Ectodermal cell (in vitro differentiated cells): ENCODE measurements around the gene PISD.
"Not testable (repeated sequence)": the region's sequence is repeated elsewhere in the genome, so short reads cannot be mapped to it uniquely, and the experiment has no call there.

Experiments used
- H3K27ac ChIP-seq: 2 replicates; pipeline ENCODE4 v1.7.0; 2013; ENCODE audit warnings: mild to moderate bottlenecking, low read depth, low read length; ENCODE audit not compliant: insufficient read depth, poor library complexity, severe bottlenecking
- H3K27me3 ChIP-seq: 2 replicates; pipeline ENCODE4 v1.7.0; 2013; ENCODE audit warnings: mild to moderate bottlenecking, low read length; ENCODE audit not compliant: insufficient read depth, control insufficient read depth, poor library complexity, severe bottlenecking
- H3K36me3 ChIP-seq: one replicate; pipeline ENCODE4 v1.7.0; 2013; ENCODE audit warnings: low read length; ENCODE audit not compliant: control insufficient read depth, insufficient read depth
- H3K4me1 ChIP-seq: one replicate; pipeline ENCODE4 v1.7.0; 2013; ENCODE audit warnings: low read length; ENCODE audit not compliant: control insufficient read depth, insufficient read depth
- H3K4me3 ChIP-seq: 2 replicates; pipeline ENCODE4 v1.7.0; 2013; ENCODE audit warnings: low read depth, low read length, control low read depth; ENCODE audit not compliant: insufficient read depth
- H3K9me3 ChIP-seq: 2 replicates; pipeline ENCODE4 v1.7.0; 2013; ENCODE audit warnings: mild to moderate bottlenecking, low read length, moderate library complexity; ENCODE audit not compliant: control insufficient read depth
- WGBS, 2 experiments: methylation state at CpG; one replicate each; pipeline ENCODE4 v1.1.7; 2013; ENCODE audit warnings: missing lambda C conversion rate in 2 of 2; 5-methylcytosine and 5-hydroxymethylcytosine counted together

The PISD gene

DNA sequence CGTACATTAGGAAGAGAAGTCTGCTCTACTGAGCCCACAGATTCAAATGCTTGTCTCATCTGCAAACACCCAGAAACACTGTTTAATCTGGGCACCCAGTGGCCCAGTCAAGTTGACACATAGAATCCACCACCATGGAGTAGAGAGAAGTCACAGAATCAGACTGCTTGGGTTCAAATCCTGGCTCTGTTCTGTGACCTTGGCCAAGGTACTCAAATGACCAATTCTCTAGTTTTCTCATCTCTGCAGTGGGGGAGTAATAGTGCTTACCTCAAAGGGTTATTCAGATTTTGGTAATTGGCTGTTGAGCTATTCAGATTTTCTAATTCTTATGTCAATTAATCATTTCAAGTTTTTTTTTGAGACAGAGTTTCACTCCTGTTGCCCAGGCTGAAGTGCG is 71.9 kb downstream of the PISD start:
- not testable (repeated sequence) for H3K27me3 ChIP-seq, H3K27ac ChIP-seq, H3K4me3 ChIP-seq, H3K4me1 ChIP-seq, H3K9me3 ChIP-seq
- no CpG with 5 or more reads among the region's 2 CpGs for WGBS, 2 experiments
- peaks cover 16% of the 10 kb centered on the region for H3K36me3 ChIP-seq

DNA sequence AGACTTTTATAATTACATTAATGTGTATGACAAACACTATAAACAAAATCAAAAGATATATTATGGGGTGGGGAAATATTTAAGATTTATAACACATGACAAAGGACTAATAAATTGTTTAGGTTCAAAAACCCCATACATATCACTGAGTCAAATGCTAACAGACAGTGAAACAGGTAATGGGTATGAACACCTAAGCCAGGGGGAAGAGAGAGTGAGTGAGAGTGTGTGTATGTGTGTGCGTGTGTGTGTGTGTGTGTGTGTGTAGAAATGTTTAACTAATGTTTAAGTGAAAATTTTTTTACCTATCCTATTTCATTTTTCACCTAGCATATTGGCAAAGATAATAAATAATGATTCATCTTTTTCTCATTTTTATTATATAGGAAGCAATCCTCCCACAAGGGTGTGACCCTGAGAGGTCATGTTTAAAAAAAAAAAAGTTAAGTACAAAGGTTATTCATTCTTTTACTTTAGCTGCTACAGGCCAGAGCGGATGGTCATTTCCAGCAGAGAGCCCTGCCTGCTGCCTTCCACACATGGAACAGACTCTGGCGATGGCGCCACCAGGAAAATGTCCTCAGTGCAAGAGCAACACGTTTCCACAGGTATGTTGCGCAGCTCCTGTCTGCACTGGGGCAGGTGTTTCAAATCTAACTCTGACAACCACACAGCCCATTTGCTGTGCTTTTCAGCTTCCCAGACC is 72.9 kb downstream of the PISD start:
- H3K4me3 ChIP-seq, result no peak overlapping the region
- no peaks in the 10 kb centered on the region for H3K27me3 ChIP-seq
- H3K27ac ChIP-seq, result no peak overlapping the region
- WGBS, 2 experiments, result 91 to 95% methylated on average over 5 of the region's 6 CpGs
- H3K9me3 ChIP-seq, result no peaks in the 10 kb centered on the region
- peaks cover 16% of the 10 kb centered on the region for H3K36me3 ChIP-seq
- H3K4me1 ChIP-seq, result no peaks in the 10 kb centered on the region

DNA sequence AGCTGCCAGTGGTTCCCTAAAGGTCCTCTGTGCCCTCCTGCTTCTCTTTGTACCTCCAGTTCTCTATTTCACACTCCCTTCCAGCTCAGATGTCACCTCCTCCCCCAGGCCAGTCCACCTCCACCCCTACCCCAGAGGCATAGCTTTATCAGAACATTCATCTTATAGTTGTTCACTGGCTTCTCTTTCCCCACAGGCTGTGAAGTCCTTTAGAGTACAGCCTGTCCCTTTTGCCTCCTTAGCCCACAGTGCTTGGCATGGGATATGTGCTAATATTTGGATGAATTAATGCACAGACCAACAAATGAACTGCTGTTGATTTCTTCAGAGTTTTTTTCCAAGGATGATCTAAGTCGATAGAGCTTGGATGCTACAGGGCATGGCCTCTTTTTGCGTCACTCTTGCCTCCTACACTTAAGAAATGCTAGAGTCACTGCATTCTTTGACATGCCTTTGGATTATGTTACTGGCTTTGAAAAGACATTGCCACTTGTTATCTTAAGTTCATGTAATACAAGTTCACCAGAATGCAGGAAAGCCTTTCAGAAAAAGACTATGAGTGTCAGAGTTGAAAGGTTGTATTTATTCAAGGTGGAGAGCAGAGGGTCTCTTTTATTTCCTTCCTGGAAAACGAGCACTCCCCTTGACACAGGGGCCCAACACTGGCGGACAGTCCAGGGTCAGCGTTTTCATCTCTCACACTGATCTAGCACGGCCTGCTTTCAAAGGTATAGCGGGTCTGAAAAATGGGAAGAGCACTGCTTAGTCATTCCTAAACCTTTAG is 75.7 kb downstream of the PISD start:
- H3K4me3 ChIP-seq, result no peak overlapping the region
- H3K9me3 ChIP-seq, result no peaks in the 10 kb centered on the region
- no peaks in the 10 kb centered on the region for H3K27me3 ChIP-seq
- 95% methylated on average over 7 of the region's 7 CpGs for WGBS, 2 experiments
- H3K4me1 ChIP-seq, result no peaks in the 10 kb centered on the region
- no peak overlapping the region for H3K27ac ChIP-seq
- H3K36me3 ChIP-seq, result peaks cover 16% of the 10 kb centered on the region

DNA sequence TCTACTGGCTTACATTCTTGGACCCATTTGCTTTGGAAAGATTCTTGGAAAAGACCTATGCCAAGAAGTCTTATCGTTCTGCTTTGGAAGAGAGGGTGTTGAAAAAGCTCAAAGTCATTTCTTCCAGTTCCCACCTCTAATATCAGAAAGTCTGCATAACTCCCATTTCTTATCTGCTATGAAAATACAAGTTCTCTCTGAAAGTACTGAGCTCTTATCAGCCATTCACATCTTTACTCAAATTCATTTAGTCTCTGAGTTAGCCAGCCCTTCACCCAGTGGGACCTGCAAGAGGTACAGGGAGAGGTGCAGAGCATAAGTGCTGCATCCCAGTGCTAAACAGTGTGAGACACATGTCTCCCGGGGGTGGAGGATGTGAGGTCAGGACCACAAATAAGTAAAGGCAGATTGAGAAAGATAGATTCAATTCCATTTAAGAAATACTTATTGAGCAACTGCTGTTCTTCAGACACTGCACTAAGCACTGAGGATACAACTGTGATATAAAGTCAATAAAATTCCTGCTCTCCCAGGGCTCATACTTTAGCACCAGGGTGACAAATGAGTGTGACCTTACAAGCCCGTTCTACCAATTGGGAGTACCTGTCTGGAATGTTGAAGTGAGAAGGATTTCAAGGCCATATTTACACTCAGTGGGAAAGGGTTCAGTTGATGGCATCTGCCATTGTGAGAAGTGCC is 76.7 kb downstream of the PISD start:
- H3K9me3 ChIP-seq, result no peaks in the 10 kb centered on the region
- peaks cover 16% of the 10 kb centered on the region for H3K36me3 ChIP-seq
- no peaks in the 10 kb centered on the region for H3K4me1 ChIP-seq
- no peaks in the 10 kb centered on the region for H3K27me3 ChIP-seq
- no peak overlapping the region for H3K4me3 ChIP-seq
- H3K27ac ChIP-seq, result no peak overlapping the region
- WGBS, 2 experiments, result 90 to 94% methylated on average over 3 of the region's 3 CpGs

DNA sequence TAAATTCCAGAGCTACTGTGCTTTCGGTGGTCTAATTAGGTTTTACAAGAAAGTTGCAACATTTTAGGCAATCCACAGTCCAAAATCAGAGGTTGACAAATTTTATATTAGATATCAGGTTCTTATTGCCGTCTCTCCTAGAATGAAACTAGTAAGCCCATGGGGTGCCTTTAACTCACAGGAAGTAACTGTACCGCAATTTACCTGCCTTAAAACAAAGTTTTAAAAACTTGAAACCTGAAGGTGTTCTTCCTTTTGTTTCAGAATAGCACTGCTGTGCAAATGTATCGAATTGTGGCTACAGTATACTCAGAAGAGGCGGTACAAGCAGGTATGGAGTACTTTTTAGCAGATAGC is 77.2 kb downstream of the PISD start:
- 94 to 99% methylated on average over 5 of the region's 5 CpGs for WGBS, 2 experiments
- Histone ChIP-seq H3K4me1 (no peaks in the 10 kb centered on the region), H3K4me3 (no peak overlapping the region), H3K27me3 (no peaks in the 10 kb centered on the region), H3K9me3 (no peaks in the 10 kb centered on the region), H3K27ac (no peak overlapping the region), H3K36me3 (peaks cover 16% of the 10 kb centered on the region)

DNA sequence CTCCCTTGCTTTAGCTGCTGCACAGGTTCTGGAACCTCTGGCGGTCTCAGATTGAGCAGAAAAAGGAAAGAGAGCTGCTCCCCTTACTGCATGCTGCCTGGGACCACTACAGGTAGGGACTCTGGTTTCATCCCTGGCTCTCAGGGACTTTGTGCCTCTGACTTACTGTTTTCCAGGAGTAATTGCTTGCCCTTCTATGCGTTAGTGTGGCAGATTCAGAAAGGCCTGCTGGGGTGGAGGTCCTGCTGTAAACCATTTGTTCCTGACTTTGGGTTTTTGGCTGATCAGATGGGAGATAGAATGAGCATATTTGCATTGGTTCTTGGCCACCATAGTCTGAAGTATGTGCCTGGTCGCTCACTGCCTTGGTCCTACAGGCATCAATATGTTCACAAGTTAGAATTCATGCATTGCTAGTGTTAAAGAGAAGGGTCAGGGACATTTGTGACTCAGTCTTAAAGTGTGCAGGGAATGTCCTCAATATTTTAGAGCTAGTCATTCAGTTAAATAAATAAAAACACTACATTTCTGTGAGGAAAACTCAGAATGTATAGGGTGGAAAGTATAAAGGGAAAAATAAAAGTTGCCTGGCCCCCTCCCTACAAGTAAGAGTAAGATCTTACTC is 78.0 kb downstream of the PISD start:
- H3K9me3 ChIP-seq, result no peaks in the 10 kb centered on the region
- H3K36me3 ChIP-seq, result peaks cover 13% of the 10 kb centered on the region
- H3K4me1 ChIP-seq, result no peaks in the 10 kb centered on the region
- 93% methylated on average over 3 of the region's 3 CpGs for WGBS, 2 experiments
- H3K27ac ChIP-seq, result no peak overlapping the region
- no peak overlapping the region for H3K4me3 ChIP-seq
- H3K27me3 ChIP-seq, result no peaks in the 10 kb centered on the region

DNA sequence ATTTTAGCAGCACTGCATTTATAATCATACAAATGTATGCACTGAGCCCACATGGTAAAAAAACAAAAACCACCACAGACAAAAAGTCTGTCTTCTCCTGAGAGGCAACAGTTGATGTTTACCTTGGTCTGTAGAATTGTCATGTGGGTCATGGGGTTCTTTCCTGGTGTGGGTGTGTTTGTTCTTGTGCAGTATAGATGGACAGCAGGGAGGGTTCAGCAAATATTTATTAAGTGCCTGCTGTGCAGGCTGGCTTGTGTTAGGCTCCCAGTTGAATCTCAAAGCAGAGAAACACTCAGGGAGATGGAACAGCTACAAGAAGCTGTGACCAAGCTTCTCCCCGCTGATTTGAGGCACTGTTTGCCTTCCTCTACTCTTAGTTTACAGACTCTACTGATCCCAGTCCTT is 82.2 kb downstream of the PISD start:
- Histone ChIP-seq H3K36me3 (no peaks in the 10 kb centered on the region), H3K27ac (no peak overlapping the region), H3K27me3 (no peaks in the 10 kb centered on the region), H3K4me1 (no peaks in the 10 kb centered on the region), H3K9me3 (no peaks in the 10 kb centered on the region), H3K4me3 (no peak overlapping the region)
- WGBS, 2 experiments, result 90 to 91% methylated on average over 1 of the region's 1 CpG

DNA sequence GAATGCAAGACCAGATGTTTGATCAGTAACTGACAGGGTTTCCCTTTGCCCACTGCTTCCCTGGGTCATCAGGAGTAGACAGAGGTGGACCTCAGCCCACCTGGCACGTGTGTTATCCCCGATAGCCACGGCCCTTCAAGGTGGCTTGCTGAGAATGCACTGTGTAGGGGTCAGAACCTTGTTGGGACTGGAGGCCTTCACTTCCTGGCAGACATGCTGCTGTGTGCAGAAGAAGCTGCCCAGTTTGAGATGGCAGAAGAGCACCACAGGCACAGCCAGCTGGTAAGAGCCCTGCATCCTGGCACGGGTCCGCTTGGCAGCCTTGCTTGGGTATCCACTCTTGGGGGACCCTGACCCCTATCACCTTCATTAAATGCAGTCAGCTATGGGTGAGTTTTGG is 83.8 kb downstream of the PISD start:
- Histone ChIP-seq H3K27ac (no peak overlapping the region), H3K4me3 (no peak overlapping the region), H3K27me3 (no peaks in the 10 kb centered on the region), H3K36me3 (no peaks in the 10 kb centered on the region), H3K4me1 (no peaks in the 10 kb centered on the region), H3K9me3 (no peaks in the 10 kb centered on the region)
- WGBS, 2 experiments, result 95% methylated on average over 5 of the region's 5 CpGs

DNA sequence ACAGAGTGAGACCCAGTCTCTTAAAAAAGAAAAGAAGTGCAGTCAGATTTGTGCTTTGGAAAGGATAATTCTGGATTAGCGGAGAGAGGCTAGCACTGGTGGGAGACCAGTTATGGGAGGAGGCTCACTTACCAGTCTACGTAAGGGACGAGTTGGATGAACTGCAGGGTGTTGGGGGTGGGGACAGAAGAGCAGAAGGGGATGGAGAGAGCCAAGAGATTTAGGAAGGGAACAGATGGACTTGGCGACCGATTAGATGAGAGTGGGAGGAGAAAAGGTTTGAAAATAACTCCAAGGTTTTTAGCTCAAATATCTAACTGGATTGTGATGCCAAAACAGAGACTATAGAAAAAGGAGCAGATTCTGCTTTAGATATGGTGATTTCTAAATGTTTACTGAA is 84.3 kb downstream of the PISD start:
- no peaks in the 10 kb centered on the region for H3K36me3 ChIP-seq
- no peak overlapping the region for H3K27ac ChIP-seq
- 91 to 92% methylated on average over 5 of the region's 5 CpGs for WGBS, 2 experiments

DNA sequence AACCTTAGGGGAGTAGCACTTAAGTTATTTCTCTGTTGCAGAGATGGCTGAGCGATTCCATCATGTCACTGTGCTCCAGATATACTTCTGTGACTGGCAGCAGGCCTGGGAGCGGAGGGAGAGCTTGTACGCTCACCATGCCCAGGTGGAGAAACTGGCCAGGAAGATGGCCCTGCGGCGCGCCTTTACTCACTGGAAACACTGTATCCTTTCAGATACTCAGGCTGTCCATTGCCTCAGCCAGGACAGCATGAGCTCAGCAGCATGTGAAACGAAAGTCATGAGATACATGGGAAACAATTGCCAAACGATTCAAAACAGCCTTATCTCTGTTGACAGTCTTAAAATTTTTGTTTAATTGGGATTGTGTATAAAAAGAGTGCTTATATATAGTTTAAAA is 86.8 kb downstream of the PISD start:
- Histone ChIP-seq H3K9me3 (no peaks in the 10 kb centered on the region), H3K27me3 (no peaks in the 10 kb centered on the region), H3K4me1 (no peaks in the 10 kb centered on the region), H3K27ac (no peak overlapping the region), H3K4me3 (no peak overlapping the region), H3K36me3 (no peaks in the 10 kb centered on the region)
- WGBS, 2 experiments, result 94 to 98% methylated on average over 8 of the region's 8 CpGs

More for the DNA sequence above, 84.3 kb downstream of the PISD start:
- H3K27me3 ChIP-seq, result no peaks in the 10 kb centered on the region
- no peaks in the 10 kb centered on the region for H3K4me1 ChIP-seq
- no peak overlapping the region for H3K4me3 ChIP-seq
- H3K9me3 ChIP-seq, result no peaks in the 10 kb centered on the region
